NCI-H1417 treated with DMSO at 0.1 percent for 48 hours (cell line): Measurements from ENCODE around the gene LIMCH1.

Experiments used
- DNase-seq: peaks from one replicate; lab custom pipeline; 2025; lab: John Stamatoyannopoulos, UW

LIMCH1 gene

GRCh38 chr4:41561244-41561643 is 23.3 kb downstream of the LIMCH1 start:
- no peak for DNase-seq

GRCh38 chr4:41567186-41567585 is 29.2 kb downstream of the LIMCH1 start:
- DNase-seq = no peak

- DNase-seq = no peak
Measured at GRCh38 chr4:41568363-41568762, 30.4 kb downstream of the LIMCH1 start.

GRCh38 chr4:41569961-41570360 is 32.0 kb downstream of the LIMCH1 start:
- DNase-seq = no peak

- no peak for DNase-seq
Measured at GRCh38 chr4:41571422-41571821, 33.5 kb downstream of the LIMCH1 start.

GRCh38 chr4:41572516-41572915 is 34.6 kb downstream of the LIMCH1 start:
- no peak for DNase-seq

GRCh38 chr4:41572956-41573355 is 35.0 kb downstream of the LIMCH1 start:
- DNase-seq = no peak

GRCh38 chr4:41573502-41574001 is 35.6 kb downstream of the LIMCH1 start:
- DNase-seq = no peak

- DNase-seq = no peak
Measured at GRCh38 chr4:41575207-41575606, 37.2 kb downstream of the LIMCH1 start.

GRCh38 chr4:41575665-41576064 is 37.7 kb downstream of the LIMCH1 start:
- no peak for DNase-seq

GRCh38 chr4:41579043-41579442 is 41.1 kb downstream of the LIMCH1 start:
- no peak for DNase-seq

GRCh38 chr4:41579526-41579925 is 41.6 kb downstream of the LIMCH1 start:
- no peak for DNase-seq

- DNase-seq = no peak
Measured at GRCh38 chr4:41580007-41580406, 42.0 kb downstream of the LIMCH1 start.

GRCh38 chr4:41586675-41587225 is 48.8 kb downstream of the LIMCH1 start:
- no peak for DNase-seq

- no peak for DNase-seq
Measured at GRCh38 chr4:41587286-41587685, 49.3 kb downstream of the LIMCH1 start.

- peak; percentile 16 for DNase-seq
Measured at GRCh38 chr4:41590591-41590990, 52.6 kb downstream of the LIMCH1 start.

GRCh38 chr4:41594432-41594831 is 56.5 kb downstream of the LIMCH1 start:
- no peak for DNase-seq

GRCh38 chr4:41597494-41597893 is 59.5 kb downstream of the LIMCH1 start:
- DNase-seq = no peak

- DNase-seq = no peak
Measured at GRCh38 chr4:41598580-41598979, 60.6 kb downstream of the LIMCH1 start.

- DNase-seq = no peak
Measured at GRCh38 chr4:41599192-41599786, 61.3 kb downstream of the LIMCH1 start.

GRCh38 chr4:41600243-41600912 is 62.4 kb downstream of the LIMCH1 start:
- peak; percentile 27 for DNase-seq

GRCh38 chr4:41601025-41601424 is 63.1 kb downstream of the LIMCH1 start:
- no peak for DNase-seq

- no peak for DNase-seq
Measured at GRCh38 chr4:41602113-41602512, 64.2 kb downstream of the LIMCH1 start.
